LHCN-M2 (cell line): ENCODE data around the gene GRID1. TPM values are rescaled to one million over a fixed set of nuclear protein-coding genes. Genes with fewer than 3 reads are reported as not detected.

Experiments
- DNase-seq: peaks from one replicate; pipeline ENCODE4 v3.0.0-alpha.2; 2012; ENCODE audit warnings: low read depth
- total RNA-seq: library from RNA; depleted of rRNA; stranded (reverse); fragments of >200 nt; gene quantifications from 2 replicates; pipeline ENCODE4 v1.2.3, GENCODE V29; 2014

Gene GRID1
- total RNA-seq, 1 experiment from 2014 or later, result not detected

DNA sequence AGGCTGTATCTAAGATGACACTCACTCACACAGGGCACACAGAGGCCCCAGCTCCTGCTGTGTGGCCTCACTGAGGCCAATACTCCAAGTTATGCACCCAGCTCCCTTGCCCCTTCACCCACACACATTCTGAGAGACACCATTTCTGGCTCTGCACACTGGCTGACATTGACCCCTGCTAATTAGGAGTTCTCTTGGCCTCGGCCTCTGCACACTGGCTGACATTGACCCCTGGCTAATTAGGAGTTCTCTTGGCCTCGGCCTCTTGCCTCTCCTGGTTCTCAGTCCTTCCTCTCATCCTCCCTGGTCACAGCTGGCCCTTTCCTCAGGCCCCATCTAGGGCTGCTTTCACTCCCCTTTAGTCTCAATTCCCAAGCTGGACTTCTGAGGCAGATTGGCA, 97.3 kb downstream of the GRID1 start:
- DNase-seq, result no peak

DNA sequence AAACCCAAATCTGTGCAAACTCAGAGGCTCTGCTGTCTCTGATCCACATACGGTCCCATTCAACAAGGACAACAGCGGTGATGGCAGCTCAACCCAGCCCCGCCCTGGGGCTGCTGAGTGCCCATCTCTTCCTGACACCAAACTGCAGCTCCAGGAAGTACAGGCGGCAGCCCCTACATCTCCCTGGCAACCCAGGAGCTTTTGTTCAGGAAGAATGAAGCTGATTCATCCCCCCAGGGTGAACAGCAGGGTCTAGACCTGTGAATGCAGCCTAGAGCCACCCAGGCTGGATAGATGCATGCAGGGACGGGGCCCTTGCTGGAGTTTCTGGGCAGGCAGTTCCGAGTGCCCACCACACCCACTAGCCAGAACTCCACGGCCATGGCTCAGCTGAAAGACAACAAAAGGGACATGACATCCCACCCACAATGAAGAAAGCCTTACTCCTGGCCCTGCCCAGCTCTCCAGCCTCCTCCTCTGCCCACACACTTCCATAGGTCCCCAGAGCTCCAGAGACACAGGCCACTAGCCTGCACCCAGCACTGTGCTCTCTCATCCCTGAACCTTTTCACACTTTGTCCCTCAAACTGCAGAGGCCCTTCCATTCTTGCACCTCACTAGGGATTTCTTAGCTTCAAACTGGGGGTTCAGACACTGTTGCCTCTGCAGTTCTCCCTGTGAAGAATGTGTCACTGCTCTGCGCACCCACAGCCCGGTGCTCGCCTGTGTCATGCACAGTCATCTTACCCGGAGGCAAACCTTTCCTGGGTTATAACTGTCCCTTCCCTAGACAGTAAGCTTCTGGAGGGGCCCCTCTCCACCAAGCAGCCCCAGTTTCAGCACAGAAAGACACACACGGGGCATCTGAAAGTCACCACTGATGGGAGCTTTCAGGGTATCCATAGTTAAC, 99.1 kb downstream of the GRID1 start:
- no peak for DNase-seq

DNA sequence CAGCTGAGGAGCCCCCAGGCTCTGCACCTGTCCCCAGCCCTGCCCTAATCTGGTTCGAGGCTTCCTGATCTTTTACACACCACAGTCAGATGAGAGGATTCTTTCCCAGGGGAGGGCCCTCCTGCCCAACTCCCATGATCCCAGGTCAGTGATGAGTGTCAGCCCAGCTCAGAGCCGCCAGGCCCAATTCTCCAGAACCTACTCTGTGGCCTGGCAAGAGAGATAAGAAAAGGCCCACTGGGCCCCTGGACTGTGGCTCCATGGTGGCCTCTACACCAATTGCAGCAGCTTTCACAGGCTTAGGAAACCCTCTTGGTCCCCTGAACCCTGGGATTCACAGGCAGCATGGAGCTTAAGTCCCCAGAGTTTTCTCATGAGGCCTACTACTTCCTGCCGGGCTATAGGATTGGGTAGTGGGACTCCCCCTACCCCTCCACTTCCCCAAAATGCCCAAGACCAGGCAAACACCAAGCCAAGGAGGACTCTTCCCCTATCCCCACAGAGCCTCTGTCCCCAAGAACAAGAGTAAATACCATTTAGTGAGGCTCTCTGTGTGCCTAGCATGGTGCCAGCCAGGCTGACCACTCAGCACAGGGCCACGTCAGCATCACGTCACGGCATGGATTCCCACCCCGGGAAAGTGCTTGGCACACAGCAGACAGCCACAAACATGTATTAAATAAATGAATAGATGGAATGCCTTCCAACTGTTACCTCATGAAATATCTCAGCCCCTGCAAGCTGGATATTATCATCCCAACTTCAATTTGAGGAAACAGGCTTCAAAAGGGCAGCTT, 100.0 kb downstream of the GRID1 start:
- DNase-seq, result no peak

DNA sequence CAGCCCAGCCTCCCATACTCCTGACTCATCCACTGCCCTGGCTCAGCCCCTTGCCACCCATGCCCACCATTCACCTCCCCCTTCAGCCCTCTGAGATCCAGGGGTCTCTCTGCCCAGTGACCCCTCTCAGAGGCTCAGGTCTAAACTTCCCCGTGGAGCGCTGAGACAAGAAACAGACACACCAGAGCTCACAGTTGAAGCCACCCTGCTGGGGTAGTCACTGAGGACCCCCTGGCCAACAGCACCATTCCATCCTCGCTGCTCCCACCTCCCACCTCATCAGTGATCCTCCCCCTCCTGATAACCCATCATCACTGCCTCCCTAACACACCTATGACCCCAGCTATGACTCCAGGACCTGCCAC, 100.7 kb downstream of the GRID1 start:
- no peak for DNase-seq

DNA sequence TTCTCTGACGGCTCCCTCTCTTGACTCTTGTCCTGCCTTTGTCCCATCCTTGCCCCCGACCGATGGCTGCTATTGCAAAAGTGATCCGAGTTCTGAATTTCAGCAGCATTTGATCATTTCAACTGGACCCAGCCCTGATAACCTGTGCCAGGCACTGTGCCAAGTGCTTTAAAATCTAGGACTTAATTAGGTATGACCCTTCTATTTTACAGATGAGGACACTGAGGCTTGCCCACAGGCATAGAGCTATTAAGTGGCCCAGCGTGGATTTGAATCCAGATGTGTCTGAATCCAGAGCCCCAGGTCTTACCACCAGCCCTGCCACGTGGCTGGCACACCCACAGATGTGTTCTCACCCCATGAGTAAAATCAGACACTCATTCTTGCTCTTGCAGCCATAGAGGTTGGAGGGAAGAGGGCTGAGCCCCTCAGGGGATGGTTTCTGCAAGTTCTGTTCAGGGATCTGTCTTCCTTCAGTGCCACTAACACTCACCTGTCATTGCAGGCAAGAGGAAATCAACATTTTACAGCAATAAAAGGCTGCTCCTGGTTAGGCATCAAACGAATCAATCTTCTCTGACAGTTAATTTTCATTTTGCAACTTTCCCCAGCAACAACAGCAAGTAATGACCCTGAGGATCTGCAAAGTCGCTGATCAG, 101.2 kb downstream of the GRID1 start:
- DNase-seq, result no peak

DNA sequence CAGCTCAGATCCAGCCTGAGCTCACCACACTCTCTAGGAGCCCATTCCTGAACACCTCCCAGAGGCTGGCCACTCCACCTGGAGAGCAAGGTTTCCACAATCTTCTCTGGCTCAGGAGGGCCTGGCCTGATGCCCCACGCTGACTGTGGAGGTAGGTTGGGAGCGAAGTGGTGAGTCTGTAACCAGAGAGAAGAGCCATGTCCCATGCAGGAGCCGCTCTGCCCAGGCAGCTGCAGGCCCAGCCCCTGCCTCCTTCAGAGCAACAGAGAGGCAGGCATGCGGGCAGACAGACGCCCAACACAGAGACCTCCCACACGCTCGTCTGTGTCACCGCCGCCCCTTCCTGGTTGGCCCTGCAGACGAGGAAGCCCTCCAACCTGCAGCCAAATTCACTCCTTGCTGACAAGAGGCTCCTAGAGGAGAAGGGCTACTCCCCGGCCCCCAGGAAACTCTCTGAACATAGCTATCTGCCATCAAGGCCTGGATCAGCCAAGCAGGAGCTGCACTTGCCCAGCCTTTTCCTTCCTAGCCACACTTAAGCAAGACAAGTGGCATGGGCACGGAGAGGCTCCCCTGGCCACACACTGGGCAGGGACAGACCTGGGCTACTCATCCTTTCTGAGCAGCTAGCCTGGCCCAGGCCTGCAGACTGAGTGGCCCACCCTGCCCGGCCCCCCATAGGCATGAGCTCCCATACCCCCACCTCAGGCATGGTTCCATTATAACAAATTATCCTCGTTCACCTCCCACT, 101.9 kb downstream of the GRID1 start:
- no peak for DNase-seq

DNA sequence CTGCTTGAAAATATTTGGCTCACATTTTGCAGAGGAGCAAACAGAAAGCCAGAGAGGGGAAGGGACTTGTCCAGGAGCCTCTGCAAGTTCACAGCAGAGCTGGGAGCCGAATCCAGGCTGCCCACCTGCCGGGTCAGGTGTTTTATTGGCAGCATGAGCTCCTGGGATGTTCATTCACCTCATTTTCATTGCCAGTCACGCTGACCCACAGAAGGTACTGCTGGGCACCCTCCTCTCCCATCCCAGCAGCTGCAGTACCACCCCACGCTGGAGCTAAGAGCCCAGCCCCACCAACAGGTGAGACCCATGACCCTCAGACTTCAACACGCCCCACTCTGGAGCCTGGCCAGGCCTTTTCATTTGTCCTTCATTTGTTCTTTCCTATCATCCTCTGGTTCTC, 102.7 kb downstream of the GRID1 start:
- no peak for DNase-seq

DNA sequence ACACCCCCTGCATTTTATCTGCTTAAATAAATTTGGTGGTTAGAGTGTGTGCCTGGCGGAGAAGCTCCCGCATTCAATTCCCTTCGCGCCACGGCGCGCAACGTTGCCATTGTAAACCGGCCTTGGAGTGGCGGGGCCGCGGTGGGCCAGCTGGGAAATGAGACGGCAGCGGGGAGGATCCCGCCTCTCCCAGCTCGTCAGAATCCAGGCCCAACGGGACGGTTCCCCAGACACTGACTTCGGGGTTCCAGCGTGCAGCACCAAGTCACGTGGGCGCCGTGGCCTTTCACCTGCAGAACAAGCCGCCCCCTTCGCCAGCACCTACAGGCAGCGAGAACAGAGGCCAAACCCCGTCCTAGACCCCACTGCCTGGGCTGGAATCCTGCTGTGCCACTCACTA, 103.4 kb downstream of the GRID1 start:
- DNase-seq, result no peak

DNA sequence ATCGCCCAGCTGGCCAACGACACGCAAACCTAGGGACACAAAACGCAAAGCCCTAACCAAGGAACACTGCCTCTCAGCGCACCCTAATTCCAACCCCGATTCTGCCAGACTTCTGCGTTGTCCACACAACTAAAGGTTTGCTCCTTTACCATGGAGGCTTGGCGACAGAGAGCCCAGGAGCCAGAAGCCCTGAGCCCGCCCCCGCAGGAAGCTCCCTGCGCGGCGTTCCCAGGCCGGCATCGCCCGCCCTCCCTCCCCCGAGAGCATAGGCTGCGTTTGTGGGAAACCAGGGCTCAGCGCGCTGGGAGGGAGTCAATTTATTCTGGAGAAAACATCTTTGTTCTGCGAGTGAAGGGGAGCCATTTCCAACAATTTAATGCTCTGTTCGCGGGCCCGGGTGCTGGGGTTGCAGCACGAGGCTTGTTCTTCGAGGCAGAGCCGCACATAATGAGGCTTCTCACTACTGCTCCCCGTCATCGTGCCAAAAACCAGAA, 103.9 kb downstream of the GRID1 start:
- DNase-seq, result no peak

DNA sequence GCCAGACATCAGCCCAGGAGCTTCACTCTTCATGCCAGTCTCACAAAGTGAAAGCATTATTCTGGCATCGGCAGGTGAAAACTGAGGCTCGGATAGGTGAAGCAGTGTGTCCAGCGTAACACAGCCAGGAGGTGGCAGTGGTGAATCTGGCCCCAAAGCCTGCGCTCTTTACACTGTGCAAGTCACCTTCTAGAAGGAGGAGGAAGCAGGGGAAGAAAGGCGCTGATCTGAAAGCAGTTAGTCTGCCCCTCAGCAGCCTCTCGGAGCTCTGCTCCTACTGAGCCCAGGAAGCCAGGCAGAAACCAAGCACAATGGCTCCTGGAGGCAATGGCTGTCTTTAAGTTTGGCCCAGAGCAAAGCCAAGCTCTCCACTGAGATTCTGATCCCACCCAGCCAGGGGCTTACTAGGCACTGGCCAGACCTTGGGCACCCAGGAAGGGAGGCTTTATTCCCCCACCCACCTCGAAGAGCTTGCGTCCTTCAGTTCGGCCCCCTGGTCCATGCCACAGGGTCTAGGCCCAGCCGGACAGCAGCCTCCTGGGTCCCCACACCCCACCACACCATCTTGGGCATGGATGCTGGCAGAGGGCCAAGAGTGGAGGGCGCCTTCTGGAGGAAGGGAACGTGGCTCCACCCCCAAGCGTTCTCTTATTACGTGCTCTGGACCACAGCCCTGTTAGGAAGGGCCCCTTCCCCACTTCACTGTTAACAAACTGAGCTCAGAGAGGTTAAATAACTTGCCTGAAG, 104.5 kb downstream of the GRID1 start:
- DNase-seq, result no peak

DNA sequence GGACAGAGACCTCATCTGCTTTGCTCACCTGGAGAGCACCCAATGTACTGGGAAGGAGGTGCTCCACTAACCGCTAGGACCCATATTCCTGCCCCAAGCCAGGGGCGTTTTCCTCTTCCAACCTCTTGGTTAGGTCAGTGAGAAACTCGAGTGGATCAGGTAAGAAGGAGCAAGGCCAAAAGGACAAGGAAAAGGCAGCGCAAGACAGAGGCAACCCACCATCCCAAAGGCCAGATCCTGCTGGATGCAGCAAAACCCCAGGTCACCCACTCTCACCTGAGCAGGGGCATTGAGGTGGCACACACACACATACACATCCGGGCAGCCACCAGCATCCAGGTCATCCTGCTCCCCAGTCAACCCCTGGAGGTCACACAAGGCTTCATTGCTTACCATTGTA, 105.1 kb downstream of the GRID1 start:
- DNase-seq, result no peak

DNA sequence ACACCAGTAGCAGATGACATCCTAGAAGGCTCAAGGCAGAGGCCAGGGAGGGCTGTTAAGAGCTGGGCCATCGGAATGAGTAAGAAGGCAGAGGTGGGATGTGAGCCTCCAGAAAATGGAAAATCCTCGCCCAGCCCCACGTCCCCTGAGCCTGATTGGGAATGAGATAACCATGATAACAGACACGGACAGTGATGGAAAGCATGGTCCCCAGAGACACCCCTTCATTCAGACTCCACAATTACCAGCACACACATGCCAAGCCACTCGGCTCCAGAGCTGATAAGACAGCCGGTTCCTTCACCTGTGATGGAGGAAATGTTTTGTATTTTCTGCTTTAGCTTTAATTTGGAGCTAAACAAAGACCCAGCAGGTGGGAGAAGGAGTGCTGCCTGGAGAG, 106.0 kb downstream of the GRID1 start:
- no peak for DNase-seq

DNA sequence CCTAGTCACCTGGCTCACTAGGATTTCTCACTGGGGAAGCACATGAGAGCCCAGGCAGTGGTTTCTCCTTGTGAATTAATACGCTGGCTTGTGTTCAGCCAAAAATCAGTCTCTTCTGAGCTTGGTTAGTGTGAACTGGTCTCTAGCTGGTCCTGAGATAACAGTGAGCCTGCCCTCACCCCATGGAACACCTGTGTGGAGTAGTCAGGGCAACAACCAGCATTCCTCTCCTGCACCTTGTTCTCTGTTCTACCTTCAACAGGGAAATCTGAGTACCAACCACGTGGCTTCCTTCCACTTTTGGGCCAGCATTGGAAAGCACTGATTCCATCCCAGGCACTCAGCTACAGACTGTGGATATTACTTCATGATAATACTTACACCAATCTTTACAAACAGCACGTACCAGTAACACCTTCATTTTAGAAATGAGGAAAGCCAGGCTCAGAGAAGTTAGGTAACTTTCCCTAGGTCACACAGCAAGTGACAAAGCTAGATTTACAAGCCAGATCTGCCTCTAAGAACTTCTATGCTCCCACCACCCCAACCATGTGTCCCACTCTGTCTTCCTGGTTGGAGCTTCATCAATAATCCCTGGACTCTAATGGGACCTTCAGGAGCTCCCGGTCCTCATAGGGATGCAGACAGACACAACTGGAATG, 106.6 kb downstream of the GRID1 start:
- no peak for DNase-seq

DNA sequence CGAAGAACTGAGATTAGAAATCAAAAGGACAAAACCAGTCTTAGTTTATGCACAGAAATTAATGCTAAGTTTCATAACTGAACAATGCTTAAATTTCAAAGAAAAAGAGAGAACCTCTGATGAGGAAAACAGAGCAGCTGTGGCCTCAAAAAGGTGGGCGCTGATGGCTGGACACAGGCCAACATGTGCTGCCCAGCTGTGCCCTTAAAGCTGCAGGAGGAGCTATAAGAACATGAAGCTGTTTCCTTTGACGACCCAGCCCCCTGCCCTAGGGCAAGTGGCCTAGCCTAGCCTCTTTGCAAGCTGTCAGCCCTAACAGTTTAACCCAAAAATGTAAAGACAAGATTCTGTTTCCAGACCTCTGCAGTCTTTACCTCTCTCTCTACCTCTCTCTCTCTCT, 107.7 kb downstream of the GRID1 start:
- no peak for DNase-seq

DNA sequence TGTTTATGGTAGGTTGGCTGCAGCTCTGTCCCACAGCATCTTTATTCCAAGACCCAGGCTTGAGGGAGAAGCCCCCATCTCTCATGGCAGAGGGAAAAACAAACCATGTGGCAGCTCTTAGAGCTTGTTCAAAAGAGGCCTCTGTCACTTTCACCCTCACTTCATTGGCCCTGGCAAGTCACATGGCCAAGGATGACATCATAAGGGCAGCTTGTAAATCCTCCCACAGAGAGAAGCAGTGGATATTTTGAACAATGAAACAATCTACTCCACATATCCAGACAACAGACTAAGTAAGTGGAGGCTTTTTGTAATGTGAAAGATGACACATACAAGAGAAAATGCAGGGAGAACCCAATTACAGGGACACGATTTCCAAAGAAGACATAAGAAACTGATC, 108.1 kb downstream of the GRID1 start:
- DNase-seq, result no peak

DNA sequence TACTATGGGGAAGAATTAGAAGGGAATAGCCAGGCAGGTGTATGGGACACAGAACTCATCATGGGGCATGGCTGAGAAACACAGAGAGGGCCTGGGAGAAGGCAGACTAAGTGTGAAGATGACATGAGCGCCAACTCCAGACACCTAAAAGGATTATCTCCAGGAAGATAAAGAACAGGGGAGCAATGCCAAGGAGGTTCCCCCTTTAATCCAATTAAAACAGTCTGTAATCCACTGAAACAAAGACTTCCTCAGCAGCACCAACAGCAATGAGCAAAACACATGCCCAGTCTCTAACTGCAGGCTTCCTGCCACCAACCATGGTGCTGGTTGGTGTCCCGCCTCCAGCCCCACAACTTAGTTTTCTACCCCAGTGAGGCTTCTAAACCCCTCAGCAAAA, 108.9 kb downstream of the GRID1 start:
- no peak for DNase-seq

DNA sequence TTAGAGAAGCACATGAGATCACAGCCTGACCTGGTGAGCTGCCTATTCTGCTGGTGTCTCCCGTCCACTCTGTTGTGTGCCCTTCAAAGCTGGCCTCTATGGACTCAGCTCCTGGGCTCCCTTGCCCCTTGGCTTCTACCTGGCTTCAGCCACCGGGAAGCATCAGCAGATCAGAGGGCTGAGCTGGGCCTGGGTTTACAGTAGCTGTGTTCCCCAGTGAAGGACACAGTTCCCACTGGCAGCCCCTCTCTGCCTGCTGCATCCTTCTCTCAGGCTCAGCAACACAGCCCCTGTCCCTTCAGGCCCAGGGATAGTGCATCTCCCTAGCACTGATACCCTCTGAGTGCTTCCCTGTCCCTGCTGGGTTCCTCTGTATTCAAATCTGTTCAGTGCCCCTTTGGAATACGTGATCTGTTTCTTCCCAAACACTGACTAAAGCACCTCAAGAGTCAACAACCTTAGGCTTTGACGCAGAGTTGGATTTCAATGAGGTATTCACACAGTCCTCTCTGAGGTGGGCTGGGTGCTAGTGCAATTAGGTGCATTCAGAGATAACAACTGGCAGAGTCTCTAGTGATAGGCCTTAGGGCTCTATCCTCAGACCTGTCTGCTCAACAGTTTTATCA, 109.8 kb downstream of the GRID1 start:
- no peak for DNase-seq

DNA sequence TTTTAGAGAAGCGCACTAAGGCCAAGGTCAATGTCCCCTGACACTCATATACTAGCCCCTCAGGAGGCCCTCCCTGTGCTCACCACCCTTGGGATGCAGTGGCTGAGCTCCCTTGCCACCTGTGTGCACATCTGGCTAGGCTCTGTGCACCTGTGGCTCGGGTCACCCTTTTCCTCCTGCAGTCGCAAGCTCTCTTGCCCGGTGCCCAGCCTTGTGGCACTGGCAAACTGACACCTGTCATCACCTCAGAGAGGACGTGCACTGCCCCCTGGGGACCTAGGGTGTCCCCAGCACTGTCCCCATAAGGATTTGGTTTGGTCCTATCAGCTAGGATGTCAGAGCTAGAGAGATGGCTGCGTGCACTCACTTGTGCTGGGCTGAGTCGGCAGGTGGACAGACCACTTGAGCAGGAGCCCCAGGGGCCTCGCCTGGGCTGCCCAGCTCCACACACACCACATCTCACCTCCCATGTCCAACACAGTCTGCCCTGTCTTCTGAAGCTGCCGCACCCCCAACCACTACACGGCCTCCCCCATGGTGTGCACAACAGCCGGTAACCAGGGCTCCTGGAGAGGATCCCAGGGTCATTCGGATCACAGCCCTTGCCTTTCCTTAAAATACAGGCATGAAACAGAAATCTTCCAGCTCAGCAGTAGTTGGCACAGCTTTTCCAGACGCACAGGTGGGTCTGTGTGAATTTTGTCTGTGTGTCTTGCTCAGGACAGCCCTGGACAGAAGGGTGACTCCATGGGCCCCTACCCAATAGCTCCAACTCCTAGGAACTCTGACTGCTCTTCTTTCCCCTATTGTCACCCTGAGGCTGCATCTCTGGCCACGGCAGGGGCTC, 111.0 kb downstream of the GRID1 start:
- DNase-seq, result no peak
